Measurements from ENCODE around the gene GET4. TPM values are rescaled to one million over a fixed set of nuclear protein-coding genes. Genes with fewer than 3 reads are reported as not detected.

The GET4 gene
- total and polyA plus RNA-seq, 2 of the 4 experiments (the other 2 are of a cell fraction): 11.3 to 30.9 TPM

- TF ChIP-seq CTCF (conservative IDR thresholded peaks at IDR 0.05; ENCODE audit: low read depth, low read length): no peak
Observed at GRCh38 chr7:888081-889024, 12.0 kb downstream of the GET4 start (continued).

- Histone ChIP-seq H2AK5ac (ENCODE audit: low read depth, low read length) (no peak overlapping the region), H3K56ac (ENCODE audit: extremely low read depth, insufficient read depth, low read length) (no peak overlapping the region), H3K14ac (replicated peaks; ENCODE audit: low read depth, low read length) (no peak overlapping the region), H3K4me3 (ENCODE audit: insufficient read depth, low read depth, low read length) (no peak overlapping the region), H4K91ac (ENCODE audit: insufficient read depth, low read depth, low read length) (no peak overlapping the region), H3K79me1 (ENCODE audit: low read depth in 1 of 2, low read length in 2 of 2) (peaks cover 11 to 55% of the 10 kb centered on the region in 2 experiments), H3K9me3 (ENCODE audit: control insufficient read depth, insufficient read depth, low read length) (no peaks in the 10 kb centered on the region), H4K8ac (ENCODE audit: low read depth in 2 of 2, low read length in 2 of 2) (no peak overlapping the region), H3K4me1 (ENCODE audit: control insufficient read depth, insufficient read depth, low read length) (no peaks in the 10 kb centered on the region), H3K9ac (ENCODE audit: low read depth, low read length) (no peak overlapping the region), H3K4ac (ENCODE audit: low read depth, low read length) (no peak overlapping the region), H2AK9ac (replicated peaks; ENCODE audit: low read depth, low read length, poor library complexity) (peak overlapping the region; percentile 42), H3K27me3 (ENCODE audit: control insufficient read depth, insufficient read depth, low read length) (no peaks in the 10 kb centered on the region), H2BK5ac (ENCODE audit: low read depth, low read length, poor library complexity, severe bottlenecking) (no peak overlapping the region), H3K4me2 (ENCODE audit: low read depth, low read length) (no peak overlapping the region), H2BK120ac (ENCODE audit: low read depth, low read length) (no peak overlapping the region), H3K27ac (ENCODE audit: insufficient read depth, low read length) (no peak overlapping the region), H3K18ac (ENCODE audit: low read depth, low read length) (no peak overlapping the region), H3K36me3 (ENCODE audit: control insufficient read depth, insufficient read depth, low read length) (peaks cover 49% of the 10 kb centered on the region), H4K5ac (ENCODE audit: low read depth, low read length) (no peak overlapping the region), H3K23ac (ENCODE audit: low read depth, low read length) (no peak overlapping the region), H2BK15ac (ENCODE audit: low read depth, low read length) (no peak overlapping the region), H3K9me1 (ENCODE audit: insufficient read depth, low read length) (0 out of 2 replicates have a peak, but pooled peaks cover 5% of the 10 kb centered on the region), H2AFZ (replicated peaks; ENCODE audit: low read length, poor library complexity) (no peak overlapping the region), H2BK20ac (ENCODE audit: low read depth, low read length) (no peak overlapping the region), H4K20me1 (ENCODE audit: insufficient read depth, low read length) (peaks cover 49% of the 10 kb centered on the region)
- BruUV-seq (replicated peaks): no TSS peak
- ChIA-PET POLR2A (ENCODE audit: unreplicated experiment) (no interaction called here), CTCF (no interaction called here)
- in situ Hi-C loops (cut with MboI; ENCODE audit: low sequenced_read_pairs): no loop called here
- no peak for ATAC-seq (ENCODE audit: low read depth)
- whole genome bisulfite sequencing, 2 experiments (ENCODE audit: extremely low coverage in 2 of 2, insufficient read length in 1 of 2): 87% methylated on average over 9 of the region's 15 CpGs; no CpG with 5 or more reads in 1 of the 2 experiments
- dilution Hi-C loops (cut with HindIII; ENCODE audit: low sequenced_read_pairs, unreplicated experiment): no loop called here
- intact Hi-C loops (cut with micrococcal nuclease): no loop called here
- DNase-seq: no peak
- TF ChIP-seq ELK1 (IDR thresholded peaks at IDR 0.05; ENCODE audit: borderline replicate concordance, low read depth, low read length) (no peak), POLR2A (IDR thresholded peaks at IDR 0.05; ENCODE audit: low read depth, low read length) (no peak), SMC3 (IDR thresholded peaks at IDR 0.05; ENCODE audit: low read depth, low read length) (no peak), RAD21 (IDR thresholded peaks at IDR 0.05; ENCODE audit: low read length) (no peak), CTCF (conservative IDR thresholded peaks at IDR 0.05; ENCODE audit: low read depth, low read length) (no peak), RCOR1 (IDR thresholded peaks at IDR 0.05; ENCODE audit: insufficient replicate concordance, low read length) (no peak), MAFK (IDR thresholded peaks at IDR 0.05; ENCODE audit: low read depth, low read length) (no peak), CEBPB (IDR thresholded peaks at IDR 0.05; ENCODE audit: low read depth, low read length) (no peak), MXI1 (IDR thresholded peaks at IDR 0.05; ENCODE audit: borderline replicate concordance, low read depth, low read length) (no peak), FOS (IDR thresholded peaks at IDR 0.05; ENCODE audit: low read depth, low read length) (no peak)
Observed at GRCh38 chr7:889025-889390, 12.7 kb downstream of the GET4 start.

Measured in IMR-90 (cell line).